A549 (cell line): ENCODE measurements around the gene HTR6. TPM values are rescaled to one million over a fixed set of nuclear protein-coding genes. Genes with fewer than 3 reads are reported as not detected.

Source experiments
- ATAC-seq, 2 experiments: fragments of 200-7000 bp in 1 of 2; fragments of >200 bp in 1 of 2; cut with Nextera tagmentation in 1 of 2; cut with Tn5 transposase in 1 of 2; 3 replicates each; pipeline versions ENCODE4 v1.8.0 to v1.9.1; 2018 to 2020; ENCODE audit warnings: mild to moderate bottlenecking in 1 of 2, moderate library complexity in 1 of 2
- CTCF ChIA-PET: fragments of 300-600 bp; sonication (Branson Sonifier 250); formaldehyde crosslinking; extraction: SDS; loops from one replicate; lab custom pipeline; 2021; ENCODE audit warnings: antibody characterized with exemption, inconsistent platforms; lab: Yijun Ruan, JAX
- POLR2A ChIA-PET: fragments of 350-600 bp; formaldehyde crosslinking; extraction: SDS; loops from one replicate; lab custom pipeline; 2021; ENCODE audit warnings: antibody characterized with exemption, inconsistent platforms; lab: Yijun Ruan, JAX
- DNase-seq, 2 experiments: peaks; one replicate each; pipeline versions ENCODE4 v3.0.0 to v3.0.0-alpha.2; 2011 to 2016; ENCODE audit warnings: low read depth in 1 of 2, low spot score in 1 of 2
- FAIRE-seq: peaks from 2 replicates; lab custom pipeline; 2011; peaks lifted over from hg19 to GRCh38; lab: Jason Lieb, UNC
- H3K27ac ChIP-seq, 2 experiments: fragments of >200 bp; sonication (Bioruptor Twin); formaldehyde crosslinking; 3 replicates each; pipeline ENCODE4 v1.5.1; 2016 to 2017
- H3K4me1 ChIP-seq: fragments of >200 bp; sonication (Bioruptor Twin); formaldehyde crosslinking; 3 replicates; pipeline ENCODE4 v1.6.1; 2016
- H3K4me2 ChIP-seq: fragments of >200 bp; sonication (Bioruptor Twin); formaldehyde crosslinking; 3 replicates; pipeline ENCODE4 v1.6.1; 2016
- H3K4me3 ChIP-seq: fragments of >200 bp; sonication (Bioruptor Twin); formaldehyde crosslinking; 3 replicates; pipeline ENCODE4 v1.5.1; 2016
- H3K9me3 ChIP-seq: fragments of >200 bp; sonication (Bioruptor Twin); formaldehyde crosslinking; 3 replicates; pipeline ENCODE4 v1.6.1; 2016
- CBX8 ChIP-seq: fragments of 200-600 bp; sonication (generic); IDR thresholded peaks from 2 replicates; pipeline ENCODE4 v1.6.1; 2016
- CHD2 ChIP-seq: fragments of 150-350 bp; IDR thresholded peaks from 2 replicates; pipeline ENCODE4 v1.6.1; 2014; ENCODE audit warnings: low read length; ENCODE audit not compliant: partially characterized antibody
- EHF ChIP-seq: fragments of 250-450 bp; sonication (Bioruptor Pico); IDR thresholded peaks from 2 replicates; pipeline ENCODE4 v1.5.0; 2020; ENCODE audit warnings: mild to moderate bottlenecking
- EP300 ChIP-seq, 2 experiments: fragments of >200 bp; sonication (Bioruptor Twin); formaldehyde crosslinking; IDR thresholded peaks; 2 replicates in 1 of 2; 3 replicates in 1 of 2; pipeline ENCODE4 v1.6.1; 2016 to 2017
- FOSB ChIP-seq: fragments of 250-450 bp; sonication (Bioruptor Pico); IDR thresholded peaks from 2 replicates; pipeline ENCODE4 v1.5.0; 2020; ENCODE audit warnings: mild to moderate bottlenecking, moderate library complexity
- FOSL2 ChIP-seq, 2 experiments: fragments of 450-650 bp in 1 of 2; fragments of >200 bp in 1 of 2; sonication (Bioruptor Twin) in 1 of 2; formaldehyde crosslinking; IDR thresholded peaks; 2 replicates each; pipeline versions ENCODE4 v1.5.0 to v1.6.1; 2016 to 2020; ENCODE audit warnings: mild to moderate bottlenecking in 1 of 2, moderate library complexity in 1 of 2
- FOXS1 ChIP-seq: fragments of 250-450 bp; sonication (Bioruptor Pico); IDR thresholded peaks from 2 replicates; pipeline ENCODE4 v1.5.0; 2020; ENCODE audit warnings: mild to moderate bottlenecking, moderate library complexity
- HDAC2 ChIP-seq: fragments of 200-600 bp; sonication (generic); IDR thresholded peaks from 2 replicates; pipeline ENCODE4 v1.6.1; 2016
- HMGXB4 ChIP-seq: fragments of 250-450 bp; sonication (Bioruptor Pico); IDR thresholded peaks from 2 replicates; pipeline ENCODE4 v1.5.0; 2021; ENCODE audit warnings: mild to moderate bottlenecking, moderate library complexity, borderline replicate concordance
- HOXA7 ChIP-seq: fragments of 250-450 bp; sonication (Bioruptor Pico); IDR thresholded peaks from 2 replicates; pipeline ENCODE4 v1.5.0; 2020; ENCODE audit warnings: mild to moderate bottlenecking, moderate library complexity
- JUNB ChIP-seq: fragments of >200 bp; sonication (Bioruptor Twin); formaldehyde crosslinking; IDR thresholded peaks from 2 replicates; pipeline ENCODE4 v1.6.1; 2016
- NPAS2 ChIP-seq: fragments of 250-450 bp; sonication (Bioruptor Pico); IDR thresholded peaks from 2 replicates; pipeline ENCODE4 v1.8.0; 2022; ENCODE audit warnings: mild to moderate bottlenecking, moderate library complexity, borderline replicate concordance
- NR3C1 ChIP-seq: fragments of >200 bp; sonication (Bioruptor Twin); formaldehyde crosslinking; IDR thresholded peaks from 3 replicates; pipeline ENCODE4 v1.6.1; 2017
- POLR2A ChIP-seq: IDR thresholded peaks from 2 replicates; pipeline ENCODE4 v1.6.1; 2012; ENCODE audit warnings: mild to moderate bottlenecking, low read length
- RNF2 ChIP-seq: fragments of 200-600 bp; sonication (generic); IDR thresholded peaks from 2 replicates; pipeline ENCODE4 v1.6.1; 2016; ENCODE audit warnings: low read depth, mild to moderate bottlenecking, antibody characterized with exemption, moderate library complexity, borderline replicate concordance
- TFCP2L1 ChIP-seq: fragments of 250-450 bp; sonication (Bioruptor Pico); IDR thresholded peaks from 2 replicates; pipeline ENCODE4 v1.5.0; 2021; ENCODE audit warnings: mild to moderate bottlenecking
- TP53 ChIP-seq: fragments of 250-450 bp; sonication (Bioruptor Pico); IDR thresholded peaks from 2 replicates; pipeline ENCODE4 v1.5.0; 2021; ENCODE audit warnings: mild to moderate bottlenecking, moderate library complexity
- ZFP36 ChIP-seq: fragments of 450-650 bp; IDR thresholded peaks from 2 replicates; pipeline ENCODE4 v1.6.1; 2014; ENCODE audit warnings: borderline replicate concordance; ENCODE audit not compliant: partially characterized antibody
- ZNF302 ChIP-seq: fragments of 250-450 bp; sonication (Bioruptor Pico); IDR thresholded peaks from 2 replicates; pipeline ENCODE4 v1.9.0; 2021; ENCODE audit warnings: inconsistent platforms, mild to moderate bottlenecking, moderate library complexity
- WGBS: methylation state at CpG from one replicate; pipeline ENCODE4 v1.1.6; 2017; ENCODE audit errors: missing lambda C conversion rate; 5-methylcytosine and 5-hydroxymethylcytosine counted together
- polyA plus RNA-seq, 4 experiments: library from polyadenylated mRNA; depleted of rRNA in 3 of 4; stranded (reverse); fragments of >200 nt; fragmentation: RNase III in 1 of 4; extraction: RNeasy Plus Mini Kit Qiagen cat#74134 plus additional on column Dnase treatment in 1 of 4; gene quantifications; 2 replicates in 3 of 4; 3 replicates in 1 of 4; pipeline ENCODE4 v1.2.3, GENCODE V29; 2011 to 2017
- TF ChIP-seq, protein P1 (sequence below): fragments of >200 bp; sonication (Bioruptor Twin); formaldehyde crosslinking; IDR thresholded peaks from 2 replicates; pipeline ENCODE4 v1.6.1; 2016
- TF ChIP-seq, protein P2 (sequence below): fragments of 450-650 bp; IDR thresholded peaks from 2 replicates; pipeline ENCODE4 v1.6.1; 2014; ENCODE audit warnings: antibody characterized with exemption
- TF ChIP-seq, protein P3 (sequence below): fragments of >200 bp; sonication (Bioruptor Twin); formaldehyde crosslinking; IDR thresholded peaks from 3 replicates; pipeline ENCODE4 v1.5.1; 2016

HTR6 gene
- polyA plus RNA-seq, 2 of the 4 experiments (the other 2 are of a cell fraction) = 0.21 TPM; not detected in 1

DNA sequence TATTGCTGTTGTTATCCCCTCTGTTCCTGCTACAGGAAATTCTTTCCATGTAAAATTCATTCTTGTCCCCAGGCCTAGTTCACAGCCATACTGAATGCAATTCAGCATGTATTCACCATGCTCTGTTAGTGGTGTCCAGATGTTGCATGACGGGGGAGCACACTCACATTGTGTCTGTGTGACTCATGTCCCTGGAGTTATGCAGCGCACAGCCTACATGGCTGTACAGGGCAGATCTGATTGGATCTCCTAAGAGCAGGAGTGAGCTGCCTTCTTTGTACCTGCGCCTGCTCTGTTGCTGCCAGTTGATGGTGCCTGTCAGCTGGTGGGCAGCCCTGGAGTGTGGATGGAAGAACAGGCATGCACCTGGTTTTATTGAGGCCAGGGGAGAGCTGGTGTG, 17.6 kb downstream of the HTR6 start:
- TF ChIP-seq HMGXB4 (no peak), NR3C1 (no peak), NPAS2 (CRISPR knock-in tag) (no peak), FOSB (no peak)
- no CpG with 5 or more reads among the region's 3 CpGs for WGBS
- ChIA-PET POLR2A (no interaction called here), CTCF (interaction anchor here (0.8 to 2.6 kb wide), 3 partner anchors 13 to 22 kb away, joined by 3 to 6 read pairs (median 4); no protein-coding TSS in a partner anchor)
- FAIRE-seq (no peak), DNase-seq (no peak), ATAC-seq (peak in 1 of 2 experiments; percentile 50; a peak in 3 of 6 replicates)
- H3K4me3 ChIP-seq = no peak overlapping the region
- H3K27ac ChIP-seq = no peak overlapping the region
- H3K4me2 ChIP-seq = no peak overlapping the region
- H3K4me1 ChIP-seq = no peaks in the 10 kb centered on the region
- no peaks in the 10 kb centered on the region for H3K9me3 ChIP-seq

DNA sequence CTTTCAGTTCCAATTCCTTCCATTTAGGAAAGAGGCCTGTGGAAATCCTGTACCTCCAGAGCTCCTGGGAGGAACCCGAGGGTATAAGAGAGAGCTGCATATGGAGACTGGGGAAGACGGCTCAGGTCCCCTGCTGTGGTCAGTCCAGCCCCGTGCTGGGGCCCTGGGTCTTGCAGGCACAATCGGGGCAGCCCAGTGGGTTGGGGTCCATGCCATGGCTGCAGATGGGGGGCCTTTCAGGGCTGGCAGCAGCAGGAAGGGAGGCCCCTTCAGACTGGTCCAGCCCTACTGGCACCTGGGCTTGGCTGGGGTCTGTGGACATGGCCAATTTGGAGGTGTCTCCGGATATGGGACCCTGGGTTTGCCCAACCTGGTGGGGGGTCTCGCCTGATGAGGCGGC, 18.2 kb downstream of the HTR6 start:
- WGBS = 54% methylated on average over 2 of the region's 7 CpGs
- POLR2A ChIA-PET = no interaction called here
- CTCF ChIA-PET = interaction anchor here (1.5 to 2.6 kb wide), 2 partner anchors 12 to 15 kb away, joined by 4 to 6 read pairs; no protein-coding TSS in a partner anchor
- DNase-seq (no peak), FAIRE-seq (no peak), ATAC-seq (no peak)
- H3K4me1 ChIP-seq = no peaks in the 10 kb centered on the region
- no peak overlapping the region for H3K4me2 ChIP-seq
- no peak overlapping the region for H3K27ac ChIP-seq
- H3K4me3 ChIP-seq = no peak overlapping the region
- H3K9me3 ChIP-seq = no peaks in the 10 kb centered on the region
- no peak for TF ChIP-seq CBX8
- TF ChIP-seq, protein P1, sequence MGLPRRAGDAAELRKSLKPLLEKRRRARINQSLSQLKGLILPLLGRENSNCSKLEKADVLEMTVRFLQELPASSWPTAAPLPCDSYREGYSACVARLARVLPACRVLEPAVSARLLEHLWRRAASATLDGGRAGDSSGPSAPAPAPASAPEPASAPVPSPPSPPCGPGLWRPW = no peak
- TF ChIP-seq ZNF302 (CRISPR knock-in tag) = no peak
- TF ChIP-seq POLR2A = no peak
- TF ChIP-seq, protein P2, sequence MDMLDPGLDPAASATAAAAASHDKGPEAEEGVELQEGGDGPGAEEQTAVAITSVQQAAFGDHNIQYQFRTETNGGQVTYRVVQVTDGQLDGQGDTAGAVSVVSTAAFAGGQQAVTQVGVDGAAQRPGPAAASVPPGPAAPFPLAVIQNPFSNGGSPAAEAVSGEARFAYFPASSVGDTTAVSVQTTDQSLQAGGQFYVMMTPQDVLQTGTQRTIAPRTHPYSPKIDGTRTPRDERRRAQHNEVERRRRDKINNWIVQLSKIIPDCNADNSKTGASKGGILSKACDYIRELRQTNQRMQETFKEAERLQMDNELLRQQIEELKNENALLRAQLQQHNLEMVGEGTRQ = no peak
- no peak for TF ChIP-seq HMGXB4
- no peak for TF ChIP-seq EP300 (IDR thresholded peaks at IDR 0.05)
- no peak for TF ChIP-seq FOSL2 (IDR thresholded peaks at IDR 0.05)
- TF ChIP-seq FOSL2 (CRISPR knock-in tag; IDR thresholded peaks at IDR 0.05) = no peak
- no peak for TF ChIP-seq HDAC2

DNA sequence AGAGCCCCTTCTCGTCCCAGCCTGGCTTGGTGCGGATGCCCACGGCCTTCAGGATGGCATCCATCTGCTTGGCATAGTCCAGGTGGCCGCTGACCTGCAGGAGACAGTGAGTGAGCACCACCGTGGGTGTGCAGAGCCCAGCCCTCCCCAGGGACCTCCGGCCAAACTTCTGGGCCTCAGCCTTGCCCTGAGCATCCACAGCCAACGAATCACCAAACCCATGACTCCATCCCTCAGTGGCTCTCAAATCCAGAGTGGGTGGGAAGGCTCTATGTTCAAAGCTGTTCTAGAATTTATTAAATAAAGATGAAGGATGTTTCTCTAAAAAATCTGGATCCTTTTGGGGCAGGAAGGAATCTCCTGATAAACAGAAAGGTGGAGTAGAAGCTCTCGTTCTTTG, 18.7 kb downstream of the HTR6 start:
- no peak overlapping the region for H3K4me2 ChIP-seq
- 74% methylated on average over 8 of the region's 8 CpGs for WGBS
- no peak for DNase-seq
- no peak overlapping the region for H3K4me3 ChIP-seq
- no peak for FAIRE-seq
- ChIA-PET POLR2A (no interaction called here), CTCF (interaction anchor here (1.5 to 2.6 kb wide), 2 partner anchors 16 to 21 kb away, joined by 6 to 8 read pairs; no protein-coding TSS in a partner anchor)
- TF ChIP-seq RNF2 = no peak
- no peak for TF ChIP-seq JUNB
- TF ChIP-seq EHF (CRISPR knock-in tag) = no peak
- TF ChIP-seq, protein P2 = no peak
- TF ChIP-seq FOXS1 (CRISPR knock-in tag) = no peak
- TF ChIP-seq HOXA7 = no peak
- TF ChIP-seq TP53 (CRISPR knock-in tag) = no peak
- no peak for TF ChIP-seq CHD2
- no peak for TF ChIP-seq ZFP36
- no peak for TF ChIP-seq ZNF302 (CRISPR knock-in tag)
- TF ChIP-seq, protein P3, sequence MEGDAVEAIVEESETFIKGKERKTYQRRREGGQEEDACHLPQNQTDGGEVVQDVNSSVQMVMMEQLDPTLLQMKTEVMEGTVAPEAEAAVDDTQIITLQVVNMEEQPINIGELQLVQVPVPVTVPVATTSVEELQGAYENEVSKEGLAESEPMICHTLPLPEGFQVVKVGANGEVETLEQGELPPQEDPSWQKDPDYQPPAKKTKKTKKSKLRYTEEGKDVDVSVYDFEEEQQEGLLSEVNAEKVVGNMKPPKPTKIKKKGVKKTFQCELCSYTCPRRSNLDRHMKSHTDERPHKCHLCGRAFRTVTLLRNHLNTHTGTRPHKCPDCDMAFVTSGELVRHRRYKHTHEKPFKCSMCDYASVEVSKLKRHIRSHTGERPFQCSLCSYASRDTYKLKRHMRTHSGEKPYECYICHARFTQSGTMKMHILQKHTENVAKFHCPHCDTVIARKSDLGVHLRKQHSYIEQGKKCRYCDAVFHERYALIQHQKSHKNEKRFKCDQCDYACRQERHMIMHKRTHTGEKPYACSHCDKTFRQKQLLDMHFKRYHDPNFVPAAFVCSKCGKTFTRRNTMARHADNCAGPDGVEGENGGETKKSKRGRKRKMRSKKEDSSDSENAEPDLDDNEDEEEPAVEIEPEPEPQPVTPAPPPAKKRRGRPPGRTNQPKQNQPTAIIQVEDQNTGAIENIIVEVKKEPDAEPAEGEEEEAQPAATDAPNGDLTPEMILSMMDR = no peak
- no peak for TF ChIP-seq TFCP2L1 (CRISPR knock-in tag)
- no peak for TF ChIP-seq NPAS2 (CRISPR knock-in tag)
- no peak overlapping the region for H3K27ac ChIP-seq
- no peak for ATAC-seq
- no peaks in the 10 kb centered on the region for H3K4me1 ChIP-seq
- H3K9me3 ChIP-seq = no peaks in the 10 kb centered on the region
